GM23338 (cell line): ENCODE results near the gene CCDC188. TPM values are rescaled to one million over a fixed set of nuclear protein-coding genes. Genes with fewer than 3 reads are reported as not detected.
A peak's percentile ranks its signal among the peaks of the same experiment; 100 is the strongest.

Experiments used
- ATAC-seq: fragments of 200-7000 bp; cut with Tn5 transposase; 3 replicates; pipeline ENCODE4 v1.9.1; 2020
- DNase-seq: peaks from one replicate; pipeline ENCODE4 v3.0.0-alpha.2; 2015; ENCODE audit warnings: low spot score
- H2AFZ ChIP-seq: fragments of 200-600 bp; sonication (generic); 2 replicates; pipeline ENCODE4 v1.8.0; 2016; ENCODE audit warnings: antibody characterized with exemption, mild to moderate bottlenecking, moderate library complexity
- H3F3A ChIP-seq: fragments of 200-600 bp; sonication (generic); replicated peaks from 2 replicates; pipeline ENCODE4 v1.8.0; 2017; ENCODE audit warnings: antibody characterized with exemption, mixed run types, low read depth
- H3K27ac ChIP-seq: fragments of 200-600 bp; sonication (generic); 2 replicates; pipeline ENCODE4 v1.6.1; 2016; ENCODE audit warnings: low read depth
- H3K27me3 ChIP-seq: fragments of 200-600 bp; sonication (generic); 2 replicates; pipeline ENCODE4 v1.8.0; 2016; ENCODE audit warnings: mild to moderate bottlenecking, mixed run types, moderate library complexity; ENCODE audit not compliant: insufficient read depth
- H3K36me3 ChIP-seq: fragments of 200-600 bp; sonication (generic); 2 replicates; pipeline ENCODE4 v1.8.0; 2016; ENCODE audit warnings: mild to moderate bottlenecking; ENCODE audit not compliant: insufficient read depth
- H3K4me1 ChIP-seq: fragments of 200-600 bp; sonication (generic); 2 replicates; pipeline ENCODE4 v1.8.0; 2016; ENCODE audit warnings: mild to moderate bottlenecking, moderate library complexity; ENCODE audit not compliant: insufficient read depth
- H3K4me2 ChIP-seq: fragments of 200-600 bp; sonication (generic); 2 replicates; pipeline ENCODE4 v1.7.1; 2017; ENCODE audit warnings: mixed run types
- H3K4me3 ChIP-seq: fragments of 200-600 bp; sonication (generic); 2 replicates; pipeline ENCODE4 v1.6.1; 2016; ENCODE audit warnings: mixed run types
- H3K79me2 ChIP-seq: fragments of 200-600 bp; sonication (generic); replicated peaks from 2 replicates; pipeline ENCODE4 v1.8.0; 2017; ENCODE audit warnings: mild to moderate bottlenecking; ENCODE audit not compliant: insufficient read depth
- H3K9me2 ChIP-seq: fragments of 200-600 bp; sonication (generic); 2 replicates; pipeline ENCODE4 v1.8.0; 2017; ENCODE audit not compliant: insufficient read depth
- H4K20me1 ChIP-seq: fragments of 200-600 bp; sonication (generic); replicated peaks from 2 replicates; pipeline ENCODE4 v1.8.0; 2017; ENCODE audit warnings: mild to moderate bottlenecking; ENCODE audit not compliant: insufficient read depth
- H3K27ac Mint-ChIP-seq: 2 replicates; pipeline ENCODE4 v1.8.0; 2020; ENCODE audit warnings: inconsistent platforms, mild to moderate bottlenecking, moderate library complexity, mixed read lengths
- H3K27me3 Mint-ChIP-seq: 3 replicates; pipeline ENCODE4 v1.8.0; 2022; ENCODE audit warnings: low read depth, mild to moderate bottlenecking, moderate library complexity, mixed read lengths, inconsistent platforms; ENCODE audit not compliant: insufficient read depth, poor library complexity
- H3K36me3 Mint-ChIP-seq: 3 replicates; pipeline ENCODE4 v1.8.0; 2021; ENCODE audit warnings: low read depth, mild to moderate bottlenecking, inconsistent platforms, moderate library complexity, mixed read lengths
- H3K4me1 Mint-ChIP-seq: 3 replicates; pipeline ENCODE4 v1.8.0; 2020; ENCODE audit warnings: mild to moderate bottlenecking, inconsistent platforms, mixed read lengths
- H3K4me3 Mint-ChIP-seq: 3 replicates; pipeline ENCODE4 v1.8.0; 2021; ENCODE audit warnings: moderate library complexity, mild to moderate bottlenecking, inconsistent platforms, mixed read lengths
- H3K9me3 Mint-ChIP-seq: 3 replicates; pipeline ENCODE4 v1.8.0; 2020; ENCODE audit warnings: moderate library complexity, mild to moderate bottlenecking, inconsistent platforms, mixed read lengths
- CTCF ChIP-seq, 2 experiments: fragments of 200-600 bp in 1 of 2; sonication (generic) in 1 of 2; conservative IDR thresholded peaks; 2 replicates each; pipeline versions ENCODE4 v1.5.1 to v1.6.1; 2016 to 2017; ENCODE audit warnings: antibody characterized with exemption in 2 of 2, low read depth in 2 of 2, mild to moderate bottlenecking in 2 of 2, moderate library complexity in 1 of 2
- EZH2 ChIP-seq: fragments of 200-600 bp; sonication (generic); IDR thresholded peaks from one replicate; pipeline ENCODE4 v1.8.0; 2017; ENCODE audit warnings: antibody characterized with exemption, mild to moderate bottlenecking, low read depth; ENCODE audit not compliant: unreplicated experiment
- EZH2phosphoT487 ChIP-seq: fragments of 200-600 bp; sonication (generic); IDR thresholded peaks from one replicate; pipeline ENCODE4 v1.8.1; 2018; ENCODE audit warnings: antibody characterized with exemption; ENCODE audit not compliant: unreplicated experiment
- JUNB ChIP-seq: IDR thresholded peaks from one replicate; pipeline ENCODE4 v1.6.1; 2016; ENCODE audit warnings: antibody characterized with exemption; ENCODE audit not compliant: unreplicated experiment
- NANOG ChIP-seq: IDR thresholded peaks from 2 replicates; pipeline ENCODE4 v1.6.1; 2016; ENCODE audit warnings: antibody characterized with exemption, borderline replicate concordance
- POLR2AphosphoS5 ChIP-seq: IDR thresholded peaks from 2 replicates; pipeline ENCODE4 v1.6.1; 2016; ENCODE audit warnings: antibody characterized with exemption, low read depth
- REST ChIP-seq: IDR thresholded peaks from one replicate; pipeline ENCODE4 v1.6.1; 2018; ENCODE audit warnings: antibody characterized with exemption; ENCODE audit not compliant: unreplicated experiment
- STAT1 ChIP-seq: IDR thresholded peaks from one replicate; pipeline ENCODE4 v1.6.1; 2016; ENCODE audit warnings: antibody characterized with exemption; ENCODE audit not compliant: unreplicated experiment
- polyA plus RNA-seq: library from polyadenylated mRNA; unstranded; fragments of >200 nt; fragmentation: Nextera tagmentation; extraction: Ambion mirVana; gene quantifications from 2 replicates; pipeline ENCODE4 v1.2.1, GENCODE V29; 2016
- total RNA-seq: library from RNA; depleted of rRNA; stranded (reverse); fragments of >200 nt; shearing (Covaris generic); gene quantifications from 2 replicates; pipeline ENCODE4 v1.2.3, GENCODE V29; 2014
- TF ChIP-seq, protein P1 (sequence below): IDR thresholded peaks from 2 replicates; pipeline ENCODE4 v1.6.1; 2016; ENCODE audit warnings: antibody characterized with exemption

Gene CCDC188
- total and polyA plus RNA-seq, 2 experiments from 2014 or later, result not detected

DNA sequence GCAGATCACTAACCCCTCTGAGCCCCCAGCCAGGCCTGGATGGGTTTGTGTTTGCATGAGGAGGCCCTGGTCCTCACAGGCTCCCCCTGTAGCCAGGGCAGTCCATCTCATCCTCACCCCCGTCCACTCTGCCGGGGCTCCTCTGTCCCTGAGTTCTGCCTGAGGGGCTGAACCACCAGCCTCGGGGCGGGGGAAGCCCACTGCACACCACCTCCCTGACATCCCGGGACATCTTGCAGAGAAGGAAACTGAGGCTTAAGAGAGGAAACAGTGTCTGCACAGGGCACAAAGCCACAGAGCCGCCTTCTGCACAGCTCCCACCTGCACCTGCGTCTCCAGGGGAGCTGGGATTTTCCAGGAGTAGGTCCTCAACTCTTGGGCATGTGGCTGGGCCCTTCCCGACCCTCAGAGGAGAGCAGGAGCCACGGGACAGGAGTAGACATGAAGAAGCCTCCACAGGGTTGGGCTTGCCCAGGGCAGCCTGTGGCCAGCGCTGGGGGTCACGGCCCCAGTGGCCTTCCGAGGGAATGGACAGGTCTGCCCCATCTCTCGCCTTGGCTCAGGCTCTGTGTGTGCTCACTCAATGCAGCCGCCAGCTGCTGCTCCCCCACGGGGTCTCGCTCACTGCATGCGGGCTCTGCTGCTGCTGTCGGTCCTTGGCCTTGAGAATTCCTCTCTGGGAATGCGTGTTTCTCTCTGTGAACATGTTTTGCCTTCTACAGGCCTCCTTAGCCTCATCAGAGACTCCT lies 45.4 kb upstream of the CCDC188 start:
- H3K36me3 ChIP-seq, result no peaks in the 10 kb centered on the region
- no peaks in the 10 kb centered on the region for H3K36me3 Mint-ChIP-seq
- no peak overlapping the region for H3K4me3 ChIP-seq
- no peaks in the 10 kb centered on the region for H3K9me2 ChIP-seq
- no peak overlapping the region for H3K27ac Mint-ChIP-seq
- no peak overlapping the region for H3K4me3 Mint-ChIP-seq
- ATAC-seq (no peak), DNase-seq (no peak)
- H3K4me1 ChIP-seq, result no peaks in the 10 kb centered on the region
- H3K27me3 Mint-ChIP-seq, result peaks cover 6% of the 10 kb centered on the region
- H3K4me2 ChIP-seq, result no peak overlapping the region
- no peaks in the 10 kb centered on the region for H3K9me3 Mint-ChIP-seq
- no peak overlapping the region for H3K27ac ChIP-seq
- no peaks in the 10 kb centered on the region for H3K79me2 ChIP-seq
- H3K4me1 Mint-ChIP-seq, result no peaks in the 10 kb centered on the region; the same call in 2 of the 3 replicates
- no peaks in the 10 kb centered on the region for H3F3A ChIP-seq
- H3K27me3 ChIP-seq, result no peaks in the 10 kb centered on the region
- TF ChIP-seq EZH2, result no peak
- TF ChIP-seq CTCF (conservative IDR thresholded peaks at IDR 0.05; ENCODE audit: low read depth in 2 of 2), result 0 out of 4 replicates have a peak, but pooled peaks of 1 of the 2 experiments have one; percentile 1
- no peak for TF ChIP-seq POLR2AphosphoS5
- no peak for TF ChIP-seq STAT1
- no peak for TF ChIP-seq JUNB
- H4K20me1 ChIP-seq, result no peaks in the 10 kb centered on the region
- H2AFZ ChIP-seq, result no peak overlapping the region

- no peak overlapping the region for H3K4me2 ChIP-seq
- TF ChIP-seq REST (no peak), EZH2phosphoT487 (no peak), STAT1 (no peak), POLR2AphosphoS5 (no peak), NANOG (no peak), CTCF (conservative IDR thresholded peaks at IDR 0.05; ENCODE audit: low read depth in 2 of 2) (no peak; a peak in 1 of 4 replicates)
- TF ChIP-seq, protein P1, sequence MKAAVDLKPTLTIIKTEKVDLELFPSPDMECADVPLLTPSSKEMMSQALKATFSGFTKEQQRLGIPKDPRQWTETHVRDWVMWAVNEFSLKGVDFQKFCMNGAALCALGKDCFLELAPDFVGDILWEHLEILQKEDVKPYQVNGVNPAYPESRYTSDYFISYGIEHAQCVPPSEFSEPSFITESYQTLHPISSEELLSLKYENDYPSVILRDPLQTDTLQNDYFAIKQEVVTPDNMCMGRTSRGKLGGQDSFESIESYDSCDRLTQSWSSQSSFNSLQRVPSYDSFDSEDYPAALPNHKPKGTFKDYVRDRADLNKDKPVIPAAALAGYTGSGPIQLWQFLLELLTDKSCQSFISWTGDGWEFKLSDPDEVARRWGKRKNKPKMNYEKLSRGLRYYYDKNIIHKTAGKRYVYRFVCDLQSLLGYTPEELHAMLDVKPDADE, result no peak
- no peaks in the 10 kb centered on the region for H3K79me2 ChIP-seq
- no peaks in the 10 kb centered on the region for H4K20me1 ChIP-seq
- H2AFZ ChIP-seq, result peak overlapping the region; percentile 38; the same call in 1 of the 2 replicates
- DNase-seq (no peak), ATAC-seq (peak; percentile 61)
- H3K4me1 ChIP-seq, result no peaks in the 10 kb centered on the region
- H3K27me3 ChIP-seq, result no peaks in the 10 kb centered on the region
- peaks cover 6% of the 10 kb centered on the region for H3K27me3 Mint-ChIP-seq
- no peaks in the 10 kb centered on the region for H3K36me3 Mint-ChIP-seq
- H3K4me1 Mint-ChIP-seq, result no peaks in the 10 kb centered on the region; the same call in 2 of the 3 replicates
- H3K9me3 Mint-ChIP-seq, result no peaks in the 10 kb centered on the region
- H3K36me3 ChIP-seq, result no peaks in the 10 kb centered on the region
- no peaks in the 10 kb centered on the region for H3K9me2 ChIP-seq
- no peak overlapping the region for H3K4me3 ChIP-seq
- no peak overlapping the region for H3K4me3 Mint-ChIP-seq
- no peak overlapping the region for H3K27ac Mint-ChIP-seq
- H3K27ac ChIP-seq, result no peak overlapping the region
- H3F3A ChIP-seq, result no peaks in the 10 kb centered on the region
Measured at GRCh38 chr22:20194681-20195593, 44.1 kb upstream of the CCDC188 start.
